GM18909 (cell line): Measurements from ENCODE around the gene ZNF581.
A peak's percentile ranks its signal among the peaks of the same experiment; 100 is the strongest.

Experiments used
- ATAC-seq: cut with Tn5 transposase; IDR thresholded peaks from one replicate; pipeline ENCODE4 v1.9.1; 2021; ENCODE audit warnings: mild to moderate bottlenecking; ENCODE audit not compliant: unreplicated experiment, poor library complexity

ZNF581 gene, protein sequence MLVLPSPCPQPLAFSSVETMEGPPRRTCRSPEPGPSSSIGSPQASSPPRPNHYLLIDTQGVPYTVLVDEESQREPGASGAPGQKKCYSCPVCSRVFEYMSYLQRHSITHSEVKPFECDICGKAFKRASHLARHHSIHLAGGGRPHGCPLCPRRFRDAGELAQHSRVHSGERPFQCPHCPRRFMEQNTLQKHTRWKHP

GRCh38 chr19:55643003-55643886 is at the start of gene ZNF581:
Gene ZNF581 (plus strand): TSS chr19:55643649. CDS start chr19:55644572, 923 bp downstream.
- peak; percentile 40 for ATAC-seq

DNA sequence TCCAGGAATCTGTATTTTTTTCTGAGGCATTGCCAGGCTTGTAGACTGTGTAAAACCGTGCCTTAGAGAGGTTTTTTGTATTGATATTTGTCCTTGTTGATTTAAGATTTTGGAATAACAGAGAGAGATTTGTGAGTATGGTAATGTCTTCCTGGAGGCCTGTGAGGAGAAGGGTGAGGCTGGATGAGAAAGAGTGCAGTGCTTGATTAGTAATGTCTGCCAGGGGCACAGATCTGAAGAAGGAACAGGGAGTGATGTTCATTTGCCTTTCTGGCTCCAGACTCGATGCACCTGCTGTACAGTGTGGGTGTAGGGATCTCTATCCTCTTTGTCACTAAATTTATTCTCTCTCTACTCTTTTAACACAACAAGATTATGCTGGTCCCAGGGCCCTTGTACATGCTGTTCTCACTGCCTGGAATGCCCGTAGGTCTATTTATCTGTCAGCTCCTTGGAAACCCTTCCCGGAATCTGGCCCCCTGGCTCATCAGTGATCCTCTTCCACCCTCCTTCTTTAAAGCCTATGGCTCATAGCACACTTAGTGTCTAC is 48.4 kb upstream of the ZNF581 start:
- no peak for ATAC-seq

- no peak for ATAC-seq
Observed at GRCh38 chr19:55596304-55596703, 47.1 kb upstream of the ZNF581 start.

DNA sequence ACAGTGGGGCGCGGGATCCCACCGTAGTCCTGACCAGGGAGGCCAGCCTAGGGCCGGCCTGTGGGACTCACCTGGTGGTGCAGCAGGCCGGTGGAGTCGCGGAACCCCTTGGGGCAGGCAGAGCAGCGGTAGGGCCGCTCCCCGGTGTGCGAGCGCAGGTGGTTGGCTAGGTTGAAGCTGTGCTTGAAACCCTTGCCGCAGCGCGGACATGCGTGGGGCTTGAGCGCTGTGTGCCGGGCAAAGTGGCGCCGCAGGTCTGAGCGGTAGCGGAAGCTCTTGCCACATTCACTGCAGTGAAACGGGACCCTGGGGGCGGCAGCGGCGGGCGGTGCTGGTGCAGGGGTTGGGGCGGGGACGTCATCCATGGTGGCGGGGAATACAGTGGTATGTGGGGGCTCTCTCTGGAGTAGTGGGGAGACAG is 45.9 kb upstream of the ZNF581 start:
- ATAC-seq: no peak

DNA sequence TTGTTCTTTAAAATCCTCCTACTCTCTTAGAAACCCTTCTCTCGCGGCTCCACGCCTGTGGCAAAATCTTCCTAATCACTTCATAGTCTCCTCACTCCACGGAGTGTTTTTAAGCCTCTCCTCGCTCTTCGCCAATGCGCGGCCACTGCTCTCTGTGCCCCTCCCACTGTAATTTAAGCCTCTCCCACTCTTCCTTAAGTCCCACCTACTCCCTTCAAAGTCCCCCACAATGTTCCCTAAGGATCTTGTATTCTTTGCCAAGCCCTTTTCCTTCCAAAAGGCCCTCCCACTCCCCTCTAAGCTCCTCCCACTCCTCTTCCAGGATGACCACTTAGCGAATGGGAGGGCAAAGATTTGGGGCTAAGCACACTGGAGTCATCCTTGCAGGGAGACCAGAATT is 45.4 kb upstream of the ZNF581 start:
- ATAC-seq: no peak

GRCh38 chr19:55598719-55599467 is 44.6 kb upstream of the ZNF581 start:
- ATAC-seq: peak; percentile 56

- peak; percentile 59 for ATAC-seq
Observed at GRCh38 chr19:55599468-55599841, 44.0 kb upstream of the ZNF581 start, which contains the start of gene FIZ1. Gene FIZ1 (minus strand): TSS chr19:55599517. CDS start chr19:55597865, 1,652 bp downstream.

DNA sequence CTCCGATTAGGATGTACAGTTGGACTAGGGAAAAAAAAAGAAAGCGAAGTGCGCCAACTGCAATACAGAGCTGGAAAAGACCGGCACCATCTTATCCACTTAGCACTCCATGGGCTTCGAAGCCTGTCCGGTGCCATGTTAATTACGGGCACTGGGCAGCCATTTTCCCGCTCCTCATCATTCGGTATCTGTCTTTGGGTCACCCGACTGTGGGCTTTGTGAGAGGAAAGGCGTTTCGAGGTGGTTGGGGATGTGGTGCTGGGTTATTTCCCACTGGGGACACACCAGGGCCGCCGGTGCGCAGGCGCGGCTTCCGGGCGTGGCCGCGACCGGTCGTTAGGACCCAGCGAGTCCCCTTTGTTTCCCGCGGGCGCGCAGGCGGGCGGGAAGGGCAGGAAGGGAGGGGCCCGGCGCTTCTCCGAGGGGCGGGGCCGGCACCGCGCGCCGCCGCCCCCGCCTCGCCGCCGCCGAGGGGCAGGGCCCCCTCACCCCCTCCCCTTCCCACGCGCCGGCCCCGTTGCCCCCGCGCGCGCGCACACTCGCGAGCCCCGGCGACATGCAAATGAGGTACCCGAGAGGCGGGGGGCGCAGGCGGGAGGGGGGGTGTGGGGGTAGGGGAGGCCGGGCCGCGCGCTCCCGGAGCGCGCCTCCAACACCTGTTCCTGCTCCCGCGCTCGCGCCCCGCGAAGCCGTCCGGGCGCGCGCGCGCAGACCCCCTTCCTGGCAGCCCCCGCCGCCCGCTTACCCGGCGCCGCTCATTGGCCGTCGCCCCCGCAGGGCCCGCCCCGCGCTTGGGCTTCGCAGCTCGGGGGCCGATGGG is 43.4 kb upstream of the ZNF581 start, which contains the start of gene ZNF524:
Gene ZNF524 (plus strand): TSS at position 447 of the 820 bp plus-strand sequence. CDS start 1,825 bp downstream, outside the sequence.
- peak; percentile 44 for ATAC-seq

- ATAC-seq: no peak
Observed at GRCh38 chr19:55600662-55601028, 42.8 kb upstream of the ZNF581 start.

- ATAC-seq: no peak
Observed at GRCh38 chr19:55601084-55601483, 42.4 kb upstream of the ZNF581 start.

GRCh38 chr19:55602104-55603001 is 41.1 kb upstream of the ZNF581 start:
- no peak for ATAC-seq

- no peak for ATAC-seq
Observed at GRCh38 chr19:55603115-55603514, 40.3 kb upstream of the ZNF581 start.

DNA sequence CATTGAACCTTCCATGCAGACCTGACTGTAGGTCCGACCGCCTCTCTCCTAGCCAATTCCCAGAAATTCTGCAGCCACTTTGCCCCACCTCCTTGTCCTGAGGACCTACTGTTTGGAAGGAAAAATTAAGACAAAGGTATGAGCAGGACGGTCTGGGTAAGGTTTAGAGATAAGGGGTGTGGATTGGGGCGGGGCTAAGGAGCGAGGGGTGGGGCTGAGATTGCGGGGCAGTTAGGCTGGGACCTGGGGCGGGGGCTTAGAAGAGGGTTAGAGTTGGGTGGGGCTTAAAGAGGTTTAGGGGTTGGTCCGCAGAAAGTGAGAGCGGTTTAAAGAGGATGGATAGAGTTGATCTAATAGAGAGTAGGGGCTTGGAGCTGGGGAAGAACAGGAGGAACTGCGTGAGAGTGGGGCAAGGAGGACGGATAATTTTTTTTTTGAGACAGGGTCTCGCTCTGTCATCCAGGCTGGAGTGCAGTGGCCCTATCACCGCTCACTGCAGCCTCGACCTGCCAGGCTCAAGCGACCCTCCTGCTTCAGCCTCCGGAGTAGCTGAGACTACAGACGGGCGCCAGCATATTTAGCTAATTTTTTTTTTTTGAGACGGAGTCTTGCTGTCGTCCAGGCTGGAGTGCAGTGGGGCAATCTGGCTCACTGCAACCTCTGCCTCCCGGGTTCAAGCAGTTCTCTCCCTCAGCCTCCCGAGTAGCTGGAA is 39.7 kb upstream of the ZNF581 start:
- ATAC-seq: no peak

- ATAC-seq: peak; percentile 77
Observed at GRCh38 chr19:55605207-55605636, 38.2 kb upstream of the ZNF581 start.

- ATAC-seq: peak; percentile 30
Observed at GRCh38 chr19:55605637-55606470, 37.6 kb upstream of the ZNF581 start, which contains the start of gene ZNF865. Gene ZNF865 (plus strand): TSS chr19:55605647. CDS start chr19:55613619, 7,972 bp downstream.

GRCh38 chr19:55606471-55606787 is 37.0 kb upstream of the ZNF581 start:
- ATAC-seq: no peak

- ATAC-seq: no peak
Observed at GRCh38 chr19:55606817-55607216, 36.6 kb upstream of the ZNF581 start.
